Suppressor macrophage treated with lipopolysaccharide for 1 hour (primary cell): ENCODE data around the gene TGFA.

Experiments used
- DNase-seq, 3 donors: peaks; one replicate each; pipeline ENCODE4 v3.0.0-alpha.2; 2020 to 2022

The TGFA gene

GRCh38 chr2:70552501-70553333 is 909 bp downstream of the TGFA start:
- peak in 1 of 3 donors; percentile 27 for DNase-seq

DNA sequence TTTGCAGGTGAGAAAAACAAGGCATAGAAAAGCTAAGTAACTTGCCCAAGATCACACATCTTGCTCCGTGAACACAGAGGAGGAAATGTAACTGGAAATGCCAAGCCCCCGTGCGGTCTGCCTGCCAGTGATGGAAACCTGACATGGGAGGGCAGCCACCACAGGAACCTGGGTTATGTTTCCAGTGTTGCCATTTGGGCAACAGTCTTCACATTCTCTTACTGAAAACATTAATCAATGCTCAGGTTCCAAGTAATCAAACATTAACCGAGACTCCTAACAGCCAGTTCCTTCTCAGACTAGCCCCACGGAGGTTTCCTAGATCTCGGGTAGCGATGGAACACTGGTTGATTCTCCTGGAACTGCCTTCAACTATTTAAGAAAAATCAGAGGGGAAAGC is 2.5 kb downstream of the TGFA start:
- no peak for DNase-seq

- DNase-seq = no peak
Observed at GRCh38 chr2:70549962-70550361, 3.7 kb downstream of the TGFA start.

GRCh38 chr2:70549064-70549710 is 4.4 kb downstream of the TGFA start:
- no peak for DNase-seq

DNA sequence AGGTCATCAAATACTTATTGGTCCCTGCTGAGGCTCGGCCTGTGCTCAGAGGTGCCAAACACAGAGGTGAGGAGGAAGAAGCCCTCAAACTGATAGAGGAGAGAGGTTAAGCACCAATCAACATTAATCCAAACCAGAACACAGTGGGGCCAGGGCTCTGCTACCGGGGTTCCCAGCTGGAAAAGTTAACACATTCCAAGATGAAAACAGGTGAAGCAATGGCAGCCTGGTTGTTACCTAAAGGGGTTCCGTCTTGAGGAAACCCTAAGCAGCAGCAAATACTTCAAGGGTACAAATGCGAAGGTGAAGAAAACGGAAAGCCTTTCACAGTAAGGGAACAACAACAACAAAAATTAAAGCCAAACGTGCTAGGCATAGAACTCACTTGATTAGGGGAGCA is 5.4 kb downstream of the TGFA start:
- DNase-seq = no peak

GRCh38 chr2:70546885-70547284 is 6.7 kb downstream of the TGFA start:
- no peak for DNase-seq

GRCh38 chr2:70546376-70546775 is 7.2 kb downstream of the TGFA start:
- no peak for DNase-seq

DNA sequence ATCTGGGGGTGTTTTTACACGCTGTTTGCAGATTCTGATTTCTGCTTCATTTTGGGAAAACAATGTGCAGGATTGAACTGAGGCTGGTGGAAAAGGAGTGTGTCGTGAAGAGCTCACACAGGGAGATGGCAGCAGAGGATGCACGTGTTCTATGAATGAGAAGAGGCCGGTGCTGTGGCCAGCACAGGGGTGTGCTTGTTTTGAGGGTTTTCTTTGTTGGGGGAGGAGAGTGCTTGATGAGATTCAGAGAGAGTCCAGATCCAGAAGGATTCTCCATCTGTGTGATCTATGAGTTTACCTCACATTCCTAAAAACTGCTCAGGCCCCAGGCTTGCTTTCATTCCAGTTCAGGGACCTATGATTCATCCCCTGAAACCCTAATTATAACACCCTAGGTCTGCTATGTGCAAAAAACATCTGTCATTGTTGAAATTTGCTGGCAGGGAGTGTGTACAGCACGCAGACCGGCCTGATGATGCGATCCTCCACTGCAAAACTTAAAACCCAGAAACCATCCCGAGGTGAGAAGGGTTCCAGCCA is 12.1 kb downstream of the TGFA start:
- no peak for DNase-seq

- no peak for DNase-seq
Observed at GRCh38 chr2:70537840-70538239, 15.8 kb downstream of the TGFA start.

- no peak for DNase-seq
Observed at GRCh38 chr2:70536517-70537055, 17.0 kb downstream of the TGFA start.

- no peak for DNase-seq
Observed at GRCh38 chr2:70535573-70535972, 18.1 kb downstream of the TGFA start.

DNA sequence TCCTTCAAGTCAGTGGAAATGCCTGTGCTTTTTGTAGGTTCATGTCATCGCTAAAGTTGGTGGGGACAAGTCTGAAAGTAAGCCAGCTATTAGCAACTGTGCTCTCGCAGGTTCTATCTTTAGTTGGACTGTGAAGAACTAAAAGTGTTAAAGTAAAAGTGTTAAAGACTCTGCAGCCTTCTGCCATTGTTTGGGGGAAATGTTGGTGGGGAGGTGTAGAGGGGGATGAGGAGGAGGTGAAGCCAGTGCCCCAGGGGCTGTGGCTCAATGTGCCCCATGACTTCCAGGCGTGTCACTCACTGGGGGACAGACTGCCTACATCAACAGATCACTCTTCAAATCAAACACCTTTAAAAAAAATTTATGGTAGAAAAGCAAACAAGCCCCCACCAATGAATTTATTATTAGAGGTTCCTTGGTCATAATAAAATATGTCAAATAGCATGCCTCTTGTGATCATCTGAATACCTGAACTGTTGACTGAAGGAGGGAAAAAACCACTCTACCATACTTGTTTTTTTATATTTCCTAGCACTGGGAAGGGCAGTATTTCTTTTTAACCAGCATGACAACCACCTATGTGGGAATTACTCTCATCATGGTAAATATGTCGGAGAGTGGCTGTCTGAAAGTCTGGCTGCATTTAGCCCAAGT is 19.3 kb downstream of the TGFA start:
- no peak for DNase-seq

GRCh38 chr2:70532244-70532935 is 21.2 kb downstream of the TGFA start:
- DNase-seq = no peak

- peak; percentile 45 to 77 (median 56) for DNase-seq
Observed at GRCh38 chr2:70531419-70532086, 22.1 kb downstream of the TGFA start.

- peak; percentile 69 to 73 (median 72) for DNase-seq
Observed at GRCh38 chr2:70529610-70530009, 24.0 kb downstream of the TGFA start.

- DNase-seq = no peak
Observed at GRCh38 chr2:70528929-70529328, 24.7 kb downstream of the TGFA start.

- no peak for DNase-seq
Observed at GRCh38 chr2:70528276-70528675, 25.4 kb downstream of the TGFA start.

DNA sequence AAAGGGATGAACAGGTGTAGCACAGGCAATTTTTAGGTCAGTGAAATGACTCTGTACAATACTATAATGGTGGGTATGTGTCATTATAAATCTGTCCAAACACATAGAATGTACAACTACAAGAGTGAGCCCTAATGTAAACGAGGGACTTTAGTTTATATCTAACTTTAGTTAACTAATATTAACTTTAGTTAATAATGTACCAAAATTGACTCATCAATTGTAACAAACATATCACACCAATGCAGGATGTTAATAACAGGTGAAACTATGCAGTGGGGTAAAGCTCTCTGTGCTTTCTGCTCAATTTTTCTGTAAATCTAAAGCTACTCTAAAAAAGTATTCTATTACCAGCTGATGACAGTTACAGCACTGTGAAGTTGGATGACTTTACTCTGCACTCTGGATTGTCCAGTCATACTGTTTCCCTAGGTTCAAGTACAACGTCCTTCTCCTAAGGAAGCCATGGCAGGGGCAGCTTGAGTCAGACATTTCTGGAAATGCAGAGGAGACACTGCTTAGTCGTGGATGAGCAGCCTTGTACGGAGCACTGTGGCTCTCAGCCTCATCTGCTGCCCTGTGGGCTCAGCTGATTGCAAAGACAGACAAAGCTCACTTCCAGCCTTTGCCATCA is 26.1 kb downstream of the TGFA start:
- DNase-seq = peak; percentile 21 to 57 (median 38)

DNA sequence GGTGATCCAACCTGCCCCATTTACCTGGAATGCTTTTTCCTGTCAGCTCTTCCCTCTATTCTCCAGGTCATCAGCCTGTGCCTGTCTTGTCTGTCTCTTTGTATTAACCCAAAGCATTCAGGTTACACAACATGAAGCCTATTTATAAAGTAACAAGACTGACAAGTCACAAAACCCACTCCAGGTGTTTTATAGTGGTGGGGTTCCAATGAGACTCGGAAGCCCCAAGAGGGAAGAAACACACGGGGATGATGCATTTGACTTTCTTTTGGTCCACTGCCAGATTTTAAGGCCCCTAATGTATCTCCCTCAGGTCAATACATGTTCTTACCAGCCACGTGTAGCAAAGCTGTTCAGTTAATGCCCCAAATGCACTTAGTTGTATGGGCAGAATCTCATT is 27.5 kb downstream of the TGFA start:
- no peak for DNase-seq

DNA sequence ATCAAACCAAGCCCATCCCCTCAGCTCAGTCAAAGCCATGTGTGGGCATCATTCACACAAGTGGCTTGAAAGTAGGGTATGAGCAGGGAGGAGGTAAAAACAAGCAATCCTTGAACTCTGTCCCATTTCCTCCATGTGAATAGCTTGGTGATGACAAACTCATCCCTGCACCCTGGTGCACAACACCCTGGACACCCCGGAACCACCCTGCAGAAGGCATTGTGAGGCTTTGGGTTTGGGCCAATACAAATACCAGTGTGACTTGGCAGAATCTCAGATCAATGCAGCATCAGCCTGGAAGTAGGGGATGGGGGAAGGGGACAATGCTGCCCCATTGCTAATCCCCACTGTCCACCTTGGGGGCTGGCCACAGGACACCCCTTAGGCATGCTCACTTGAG is 28.6 kb downstream of the TGFA start:
- no peak for DNase-seq
